GM23338 (cell line): ENCODE data around the gene SSH2. TPM values are rescaled to one million over a fixed set of nuclear protein-coding genes. Genes with fewer than 3 reads are reported as not detected.

Experiments used
- ATAC-seq: fragments of 200-7000 bp; cut with Tn5 transposase; 3 replicates; pipeline ENCODE4 v1.9.1; 2020
- DNase-seq: peaks from one replicate; pipeline ENCODE4 v3.0.0-alpha.2; 2015; ENCODE audit warnings: low spot score
- H2AFZ ChIP-seq: fragments of 200-600 bp; sonication (generic); 2 replicates; pipeline ENCODE4 v1.8.0; 2016; ENCODE audit warnings: antibody characterized with exemption, mild to moderate bottlenecking, moderate library complexity
- H3F3A ChIP-seq: fragments of 200-600 bp; sonication (generic); replicated peaks from 2 replicates; pipeline ENCODE4 v1.8.0; 2017; ENCODE audit warnings: antibody characterized with exemption, mixed run types, low read depth
- H3K27ac ChIP-seq: fragments of 200-600 bp; sonication (generic); 2 replicates; pipeline ENCODE4 v1.6.1; 2016; ENCODE audit warnings: low read depth
- H3K27me3 ChIP-seq: fragments of 200-600 bp; sonication (generic); 2 replicates; pipeline ENCODE4 v1.8.0; 2016; ENCODE audit warnings: mild to moderate bottlenecking, mixed run types, moderate library complexity; ENCODE audit not compliant: insufficient read depth
- H3K36me3 ChIP-seq: fragments of 200-600 bp; sonication (generic); 2 replicates; pipeline ENCODE4 v1.8.0; 2016; ENCODE audit warnings: mild to moderate bottlenecking; ENCODE audit not compliant: insufficient read depth
- H3K4me1 ChIP-seq: fragments of 200-600 bp; sonication (generic); 2 replicates; pipeline ENCODE4 v1.8.0; 2016; ENCODE audit warnings: mild to moderate bottlenecking, moderate library complexity; ENCODE audit not compliant: insufficient read depth
- H3K4me2 ChIP-seq: fragments of 200-600 bp; sonication (generic); 2 replicates; pipeline ENCODE4 v1.7.1; 2017; ENCODE audit warnings: mixed run types
- H3K4me3 ChIP-seq: fragments of 200-600 bp; sonication (generic); 2 replicates; pipeline ENCODE4 v1.6.1; 2016; ENCODE audit warnings: mixed run types
- H3K79me2 ChIP-seq: fragments of 200-600 bp; sonication (generic); replicated peaks from 2 replicates; pipeline ENCODE4 v1.8.0; 2017; ENCODE audit warnings: mild to moderate bottlenecking; ENCODE audit not compliant: insufficient read depth
- H3K9me2 ChIP-seq: fragments of 200-600 bp; sonication (generic); 2 replicates; pipeline ENCODE4 v1.8.0; 2017; ENCODE audit not compliant: insufficient read depth
- H4K20me1 ChIP-seq: fragments of 200-600 bp; sonication (generic); replicated peaks from 2 replicates; pipeline ENCODE4 v1.8.0; 2017; ENCODE audit warnings: mild to moderate bottlenecking; ENCODE audit not compliant: insufficient read depth
- H3K27ac Mint-ChIP-seq: 2 replicates; pipeline ENCODE4 v1.8.0; 2020; ENCODE audit warnings: inconsistent platforms, mild to moderate bottlenecking, moderate library complexity, mixed read lengths
- H3K27me3 Mint-ChIP-seq: 3 replicates; pipeline ENCODE4 v1.8.0; 2022; ENCODE audit warnings: low read depth, mild to moderate bottlenecking, moderate library complexity, mixed read lengths, inconsistent platforms; ENCODE audit not compliant: insufficient read depth, poor library complexity
- H3K36me3 Mint-ChIP-seq: 3 replicates; pipeline ENCODE4 v1.8.0; 2021; ENCODE audit warnings: low read depth, mild to moderate bottlenecking, inconsistent platforms, moderate library complexity, mixed read lengths
- H3K4me1 Mint-ChIP-seq: 3 replicates; pipeline ENCODE4 v1.8.0; 2020; ENCODE audit warnings: mild to moderate bottlenecking, inconsistent platforms, mixed read lengths
- H3K4me3 Mint-ChIP-seq: 3 replicates; pipeline ENCODE4 v1.8.0; 2021; ENCODE audit warnings: moderate library complexity, mild to moderate bottlenecking, inconsistent platforms, mixed read lengths
- H3K9me3 Mint-ChIP-seq: 3 replicates; pipeline ENCODE4 v1.8.0; 2020; ENCODE audit warnings: moderate library complexity, mild to moderate bottlenecking, inconsistent platforms, mixed read lengths
- CREB1 ChIP-seq: fragments of 250-450 bp; sonication (Bioruptor Pico); IDR thresholded peaks from 2 replicates; pipeline ENCODE4 v1.5.0; 2020; ENCODE audit warnings: low read depth, mild to moderate bottlenecking, moderate library complexity
- EZH2 ChIP-seq: fragments of 200-600 bp; sonication (generic); IDR thresholded peaks from one replicate; pipeline ENCODE4 v1.8.0; 2017; ENCODE audit warnings: antibody characterized with exemption, mild to moderate bottlenecking, low read depth; ENCODE audit not compliant: unreplicated experiment
- EZH2phosphoT487 ChIP-seq: fragments of 200-600 bp; sonication (generic); IDR thresholded peaks from one replicate; pipeline ENCODE4 v1.8.1; 2018; ENCODE audit warnings: antibody characterized with exemption; ENCODE audit not compliant: unreplicated experiment
- JUNB ChIP-seq: IDR thresholded peaks from one replicate; pipeline ENCODE4 v1.6.1; 2016; ENCODE audit warnings: antibody characterized with exemption; ENCODE audit not compliant: unreplicated experiment
- NANOG ChIP-seq: IDR thresholded peaks from 2 replicates; pipeline ENCODE4 v1.6.1; 2016; ENCODE audit warnings: antibody characterized with exemption, borderline replicate concordance
- POLR2AphosphoS5 ChIP-seq: IDR thresholded peaks from 2 replicates; pipeline ENCODE4 v1.6.1; 2016; ENCODE audit warnings: antibody characterized with exemption, low read depth
- STAT1 ChIP-seq: IDR thresholded peaks from one replicate; pipeline ENCODE4 v1.6.1; 2016; ENCODE audit warnings: antibody characterized with exemption; ENCODE audit not compliant: unreplicated experiment
- ZNF114 ChIP-seq: fragments of 250-450 bp; sonication (Bioruptor Pico); IDR thresholded peaks from 2 replicates; pipeline ENCODE4 v1.5.0; 2020; ENCODE audit warnings: mild to moderate bottlenecking, moderate library complexity
- ZNF331 ChIP-seq: fragments of 250-450 bp; sonication (Bioruptor Pico); IDR thresholded peaks from 2 replicates; pipeline ENCODE4 v1.5.0; 2020; ENCODE audit warnings: low read depth, mild to moderate bottlenecking, moderate library complexity
- polyA plus RNA-seq: library from polyadenylated mRNA; unstranded; fragments of >200 nt; fragmentation: Nextera tagmentation; extraction: Ambion mirVana; gene quantifications from 2 replicates; pipeline ENCODE4 v1.2.1, GENCODE V29; 2016
- total RNA-seq: library from RNA; depleted of rRNA; stranded (reverse); fragments of >200 nt; shearing (Covaris generic); gene quantifications from 2 replicates; pipeline ENCODE4 v1.2.3, GENCODE V29; 2014
- TF ChIP-seq, protein P1 (sequence below), 2 experiments: fragments of 200-600 bp in 1 of 2; sonication (generic) in 1 of 2; conservative IDR thresholded peaks; 2 replicates each; pipeline versions ENCODE4 v1.5.1 to v1.6.1; 2016 to 2017; ENCODE audit warnings: antibody characterized with exemption in 2 of 2, low read depth in 2 of 2, mild to moderate bottlenecking in 2 of 2, moderate library complexity in 1 of 2
- TF ChIP-seq, protein P2 (sequence below): fragments of 250-450 bp; sonication (Bioruptor Pico); IDR thresholded peaks from 2 replicates; pipeline ENCODE4 v1.5.0; 2020; ENCODE audit warnings: mild to moderate bottlenecking, moderate library complexity
- TF ChIP-seq, protein P3 (sequence below): IDR thresholded peaks from one replicate; pipeline ENCODE4 v1.6.1; 2018; ENCODE audit warnings: antibody characterized with exemption; ENCODE audit not compliant: unreplicated experiment
- TF ChIP-seq, protein P4 (sequence below): IDR thresholded peaks from 2 replicates; pipeline ENCODE4 v1.6.1; 2016; ENCODE audit warnings: antibody characterized with exemption

Gene SSH2
- total and polyA plus RNA-seq, 2 experiments from 2014 or later, result 9.9 to 12.1 TPM

DNA sequence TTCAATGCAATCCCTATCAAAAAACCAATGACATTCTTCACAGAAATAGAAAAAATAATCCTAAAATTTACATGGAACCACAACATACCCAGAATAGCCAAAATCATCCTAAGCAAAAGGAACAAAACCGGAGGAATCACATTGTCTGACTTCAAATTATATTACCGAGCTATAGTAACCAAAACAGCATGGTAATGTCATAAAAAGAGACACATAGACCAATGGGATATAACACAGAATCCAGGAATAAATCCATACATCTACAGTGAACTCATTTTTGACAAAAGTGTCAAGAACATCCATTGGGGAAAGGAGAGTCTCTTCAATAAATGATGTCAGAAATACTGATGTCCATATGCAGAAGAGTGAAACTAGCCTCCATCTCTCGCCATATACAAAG is 201.5 kb downstream of the SSH2 start:
- Mint-ChIP-seq H3K27me3 (peaks cover 2% of the 10 kb centered on the region), H3K9me3 (peaks cover 4% of the 10 kb centered on the region; the same call in 2 of the 3 replicates), H3K4me3 (no peak overlapping the region), H3K4me1 (peaks cover 18% of the 10 kb centered on the region), H3K36me3 (peaks cover 2% of the 10 kb centered on the region; the same call in 1 of the 3 replicates), H3K27ac (no peak overlapping the region)
- no peak overlapping the region for H3K27ac ChIP-seq
- no peak overlapping the region for H3K4me2 ChIP-seq
- H4K20me1 ChIP-seq, result no peaks in the 10 kb centered on the region
- H3K79me2 ChIP-seq, result no peaks in the 10 kb centered on the region
- no peak overlapping the region for H2AFZ ChIP-seq
- no peaks in the 10 kb centered on the region for H3K9me2 ChIP-seq
- no peak for ATAC-seq
- no peak overlapping the region for H3K4me3 ChIP-seq
- TF ChIP-seq, protein P1, sequence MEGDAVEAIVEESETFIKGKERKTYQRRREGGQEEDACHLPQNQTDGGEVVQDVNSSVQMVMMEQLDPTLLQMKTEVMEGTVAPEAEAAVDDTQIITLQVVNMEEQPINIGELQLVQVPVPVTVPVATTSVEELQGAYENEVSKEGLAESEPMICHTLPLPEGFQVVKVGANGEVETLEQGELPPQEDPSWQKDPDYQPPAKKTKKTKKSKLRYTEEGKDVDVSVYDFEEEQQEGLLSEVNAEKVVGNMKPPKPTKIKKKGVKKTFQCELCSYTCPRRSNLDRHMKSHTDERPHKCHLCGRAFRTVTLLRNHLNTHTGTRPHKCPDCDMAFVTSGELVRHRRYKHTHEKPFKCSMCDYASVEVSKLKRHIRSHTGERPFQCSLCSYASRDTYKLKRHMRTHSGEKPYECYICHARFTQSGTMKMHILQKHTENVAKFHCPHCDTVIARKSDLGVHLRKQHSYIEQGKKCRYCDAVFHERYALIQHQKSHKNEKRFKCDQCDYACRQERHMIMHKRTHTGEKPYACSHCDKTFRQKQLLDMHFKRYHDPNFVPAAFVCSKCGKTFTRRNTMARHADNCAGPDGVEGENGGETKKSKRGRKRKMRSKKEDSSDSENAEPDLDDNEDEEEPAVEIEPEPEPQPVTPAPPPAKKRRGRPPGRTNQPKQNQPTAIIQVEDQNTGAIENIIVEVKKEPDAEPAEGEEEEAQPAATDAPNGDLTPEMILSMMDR (conservative IDR thresholded peaks at IDR 0.05; ENCODE audit: low read depth in 2 of 2), result no peak
- TF ChIP-seq POLR2AphosphoS5 (no peak), CREB1 (CRISPR knock-in tag) (no peak), ZNF114 (CRISPR knock-in tag) (no peak), JUNB (no peak), STAT1 (no peak), NANOG (no peak), ZNF331 (CRISPR knock-in tag) (no peak), EZH2phosphoT487 (no peak), EZH2 (no peak)
- TF ChIP-seq, protein P2, sequence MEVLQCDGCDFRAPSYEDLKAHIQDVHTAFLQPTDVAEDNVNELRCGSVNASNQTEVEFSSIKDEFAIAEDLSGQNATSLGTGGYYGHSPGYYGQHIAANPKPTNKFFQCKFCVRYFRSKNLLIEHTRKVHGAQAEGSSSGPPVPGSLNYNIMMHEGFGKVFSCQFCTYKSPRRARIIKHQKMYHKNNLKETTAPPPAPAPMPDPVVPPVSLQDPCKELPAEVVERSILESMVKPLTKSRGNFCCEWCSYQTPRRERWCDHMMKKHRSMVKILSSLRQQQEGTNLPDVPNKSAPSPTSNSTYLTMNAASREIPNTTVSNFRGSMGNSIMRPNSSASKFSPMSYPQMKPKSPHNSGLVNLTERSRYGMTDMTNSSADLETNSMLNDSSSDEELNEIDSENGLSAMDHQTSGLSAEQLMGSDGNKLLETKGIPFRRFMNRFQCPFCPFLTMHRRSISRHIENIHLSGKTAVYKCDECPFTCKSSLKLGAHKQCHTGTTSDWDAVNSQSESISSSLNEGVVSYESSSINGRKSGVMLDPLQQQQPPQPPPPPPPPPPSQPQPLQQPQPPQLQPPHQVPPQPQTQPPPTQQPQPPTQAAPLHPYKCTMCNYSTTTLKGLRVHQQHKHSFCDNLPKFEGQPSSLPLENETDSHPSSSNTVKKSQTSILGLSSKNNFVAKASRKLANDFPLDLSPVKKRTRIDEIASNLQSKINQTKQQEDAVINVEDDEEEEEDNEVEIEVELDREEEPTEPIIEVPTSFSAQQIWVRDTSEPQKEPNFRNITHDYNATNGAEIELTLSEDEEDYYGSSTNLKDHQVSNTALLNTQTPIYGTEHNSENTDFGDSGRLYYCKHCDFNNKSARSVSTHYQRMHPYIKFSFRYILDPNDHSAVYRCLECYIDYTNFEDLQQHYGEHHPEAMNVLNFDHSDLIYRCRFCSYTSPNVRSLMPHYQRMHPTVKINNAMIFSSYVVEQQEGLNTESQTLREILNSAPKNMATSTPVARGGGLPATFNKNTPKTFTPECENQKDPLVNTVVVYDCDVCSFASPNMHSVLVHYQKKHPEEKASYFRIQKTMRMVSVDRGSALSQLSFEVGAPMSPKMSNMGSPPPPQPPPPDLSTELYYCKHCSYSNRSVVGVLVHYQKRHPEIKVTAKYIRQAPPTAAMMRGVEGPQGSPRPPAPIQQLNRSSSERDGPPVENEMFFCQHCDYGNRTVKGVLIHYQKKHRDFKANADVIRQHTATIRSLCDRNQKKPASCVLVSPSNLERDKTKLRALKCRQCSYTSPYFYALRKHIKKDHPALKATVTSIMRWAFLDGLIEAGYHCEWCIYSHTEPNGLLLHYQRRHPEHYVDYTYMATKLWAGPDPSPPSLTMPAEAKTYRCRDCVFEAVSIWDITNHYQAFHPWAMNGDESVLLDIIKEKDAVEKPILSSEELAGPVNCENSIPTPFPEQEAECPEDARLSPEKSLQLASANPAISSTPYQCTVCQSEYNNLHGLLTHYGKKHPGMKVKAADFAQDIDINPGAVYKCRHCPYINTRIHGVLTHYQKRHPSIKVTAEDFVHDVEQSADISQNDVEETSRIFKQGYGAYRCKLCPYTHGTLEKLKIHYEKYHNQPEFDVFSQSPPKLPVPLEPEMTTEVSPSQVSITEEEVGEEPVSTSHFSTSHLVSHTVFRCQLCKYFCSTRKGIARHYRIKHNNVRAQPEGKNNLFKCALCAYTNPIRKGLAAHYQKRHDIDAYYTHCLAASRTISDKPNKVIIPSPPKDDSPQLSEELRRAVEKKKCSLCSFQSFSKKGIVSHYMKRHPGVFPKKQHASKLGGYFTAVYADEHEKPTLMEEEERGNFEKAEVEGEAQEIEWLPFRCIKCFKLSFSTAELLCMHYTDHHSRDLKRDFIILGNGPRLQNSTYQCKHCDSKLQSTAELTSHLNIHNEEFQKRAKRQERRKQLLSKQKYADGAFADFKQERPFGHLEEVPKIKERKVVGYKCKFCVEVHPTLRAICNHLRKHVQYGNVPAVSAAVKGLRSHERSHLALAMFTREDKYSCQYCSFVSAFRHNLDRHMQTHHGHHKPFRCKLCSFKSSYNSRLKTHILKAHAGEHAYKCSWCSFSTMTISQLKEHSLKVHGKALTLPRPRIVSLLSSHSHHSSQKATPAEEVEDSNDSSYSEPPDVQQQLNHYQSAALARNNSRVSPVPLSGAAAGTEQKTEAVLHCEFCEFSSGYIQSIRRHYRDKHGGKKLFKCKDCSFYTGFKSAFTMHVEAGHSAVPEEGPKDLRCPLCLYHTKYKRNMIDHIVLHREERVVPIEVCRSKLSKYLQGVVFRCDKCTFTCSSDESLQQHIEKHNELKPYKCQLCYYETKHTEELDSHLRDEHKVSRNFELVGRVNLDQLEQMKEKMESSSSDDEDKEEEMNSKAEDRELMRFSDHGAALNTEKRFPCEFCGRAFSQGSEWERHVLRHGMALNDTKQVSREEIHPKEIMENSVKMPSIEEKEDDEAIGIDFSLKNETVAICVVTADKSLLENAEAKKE, result no peak
- TF ChIP-seq, protein P3, sequence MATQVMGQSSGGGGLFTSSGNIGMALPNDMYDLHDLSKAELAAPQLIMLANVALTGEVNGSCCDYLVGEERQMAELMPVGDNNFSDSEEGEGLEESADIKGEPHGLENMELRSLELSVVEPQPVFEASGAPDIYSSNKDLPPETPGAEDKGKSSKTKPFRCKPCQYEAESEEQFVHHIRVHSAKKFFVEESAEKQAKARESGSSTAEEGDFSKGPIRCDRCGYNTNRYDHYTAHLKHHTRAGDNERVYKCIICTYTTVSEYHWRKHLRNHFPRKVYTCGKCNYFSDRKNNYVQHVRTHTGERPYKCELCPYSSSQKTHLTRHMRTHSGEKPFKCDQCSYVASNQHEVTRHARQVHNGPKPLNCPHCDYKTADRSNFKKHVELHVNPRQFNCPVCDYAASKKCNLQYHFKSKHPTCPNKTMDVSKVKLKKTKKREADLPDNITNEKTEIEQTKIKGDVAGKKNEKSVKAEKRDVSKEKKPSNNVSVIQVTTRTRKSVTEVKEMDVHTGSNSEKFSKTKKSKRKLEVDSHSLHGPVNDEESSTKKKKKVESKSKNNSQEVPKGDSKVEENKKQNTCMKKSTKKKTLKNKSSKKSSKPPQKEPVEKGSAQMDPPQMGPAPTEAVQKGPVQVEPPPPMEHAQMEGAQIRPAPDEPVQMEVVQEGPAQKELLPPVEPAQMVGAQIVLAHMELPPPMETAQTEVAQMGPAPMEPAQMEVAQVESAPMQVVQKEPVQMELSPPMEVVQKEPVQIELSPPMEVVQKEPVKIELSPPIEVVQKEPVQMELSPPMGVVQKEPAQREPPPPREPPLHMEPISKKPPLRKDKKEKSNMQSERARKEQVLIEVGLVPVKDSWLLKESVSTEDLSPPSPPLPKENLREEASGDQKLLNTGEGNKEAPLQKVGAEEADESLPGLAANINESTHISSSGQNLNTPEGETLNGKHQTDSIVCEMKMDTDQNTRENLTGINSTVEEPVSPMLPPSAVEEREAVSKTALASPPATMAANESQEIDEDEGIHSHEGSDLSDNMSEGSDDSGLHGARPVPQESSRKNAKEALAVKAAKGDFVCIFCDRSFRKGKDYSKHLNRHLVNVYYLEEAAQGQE, result no peak
- TF ChIP-seq, protein P4, sequence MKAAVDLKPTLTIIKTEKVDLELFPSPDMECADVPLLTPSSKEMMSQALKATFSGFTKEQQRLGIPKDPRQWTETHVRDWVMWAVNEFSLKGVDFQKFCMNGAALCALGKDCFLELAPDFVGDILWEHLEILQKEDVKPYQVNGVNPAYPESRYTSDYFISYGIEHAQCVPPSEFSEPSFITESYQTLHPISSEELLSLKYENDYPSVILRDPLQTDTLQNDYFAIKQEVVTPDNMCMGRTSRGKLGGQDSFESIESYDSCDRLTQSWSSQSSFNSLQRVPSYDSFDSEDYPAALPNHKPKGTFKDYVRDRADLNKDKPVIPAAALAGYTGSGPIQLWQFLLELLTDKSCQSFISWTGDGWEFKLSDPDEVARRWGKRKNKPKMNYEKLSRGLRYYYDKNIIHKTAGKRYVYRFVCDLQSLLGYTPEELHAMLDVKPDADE, result no peak
- H3K27me3 ChIP-seq, result no peaks in the 10 kb centered on the region
- peaks cover 14% of the 10 kb centered on the region for H3K4me1 ChIP-seq
- no peak for DNase-seq
- H3K36me3 ChIP-seq, result no peaks in the 10 kb centered on the region
- H3F3A ChIP-seq, result no peaks in the 10 kb centered on the region
